HG03280 (cell line): ENCODE results near the gene THRA.

Experiments
- ATAC-seq: cut with Tn5 transposase; IDR thresholded peaks from one replicate; pipeline ENCODE4 v1.9.1; 2021; ENCODE audit warnings: mild to moderate bottlenecking, moderate library complexity; ENCODE audit not compliant: unreplicated experiment

Gene THRA

GRCh38 chr17:40026816-40027613 lies 35.8 kb upstream of the THRA start:
- ATAC-seq = peak; percentile 59

- ATAC-seq = no peak
Measured at GRCh38 chr17:40027614-40028012, 35.2 kb upstream of the THRA start.

GRCh38 chr17:40028595-40028994 lies 34.2 kb upstream of the THRA start:
- no peak for ATAC-seq

- ATAC-seq = no peak
Measured at GRCh38 chr17:40031706-40032105, 31.1 kb upstream of the THRA start.

- ATAC-seq = no peak
Measured at GRCh38 chr17:40032322-40033320, 30.1 kb upstream of the THRA start.

GRCh38 chr17:40033339-40033738 lies 29.4 kb upstream of the THRA start:
- ATAC-seq = no peak

GRCh38 chr17:40034426-40035161 lies 28.2 kb upstream of the THRA start:
- no peak for ATAC-seq

GRCh38 chr17:40035162-40035559 lies 27.6 kb upstream of the THRA start:
- ATAC-seq = no peak

GRCh38 chr17:40038882-40039513 lies 23.8 kb upstream of the THRA start:
- ATAC-seq = no peak

- ATAC-seq = no peak
Measured at GRCh38 chr17:40041196-40041595, 21.6 kb upstream of the THRA start.

- ATAC-seq = no peak
Measured at GRCh38 chr17:40056379-40057015, 6.3 kb upstream of the THRA start.

GRCh38 chr17:40058186-40058784 lies 4.5 kb upstream of the THRA start:
- ATAC-seq = no peak

GRCh38 chr17:40058865-40059264 lies 3.9 kb upstream of the THRA start:
- no peak for ATAC-seq

- ATAC-seq = no peak
Measured at GRCh38 chr17:40059729-40060475, 2.9 kb upstream of the THRA start.

- no peak for ATAC-seq
Measured at GRCh38 chr17:40060887-40061608, 1.7 kb upstream of the THRA start.

- ATAC-seq = no peak
Measured at GRCh38 chr17:40061609-40062038, 1.1 kb upstream of the THRA start.

- ATAC-seq = peak; percentile 23
Measured at GRCh38 chr17:40063187-40063771, 514 bp downstream of the THRA start.
